Sigmoid colon (tissue), 7 donors: ENCODE data around the gene NR1H4. TPM values are rescaled to one million over a fixed set of nuclear protein-coding genes. Genes with fewer than 3 reads are reported as not detected.

ENCODE experiments used
- DNase-seq: peaks from one replicate; pipeline ENCODE4 v3.0.0-alpha.2; 2019
- H3K27ac ChIP-seq, 4 donors: fragments of 200-600 bp; sonication (generic); one replicate each; pipeline ENCODE4 v1.5.1; 2016 to 2019; ENCODE audit warnings: mild to moderate bottlenecking in 1 of 4
- H3K27me3 ChIP-seq, 3 donors: fragments of 200-600 bp; sonication (generic); one replicate each; pipeline ENCODE4 v1.5.1; 2019; ENCODE audit warnings: mild to moderate bottlenecking in 1 of 3
- H3K36me3 ChIP-seq, 4 donors: fragments of 200-600 bp; sonication (generic); one replicate each; pipeline ENCODE4 v1.5.1; 2016 to 2019
- H3K4me1 ChIP-seq, 4 donors: fragments of 200-600 bp; sonication (generic); one replicate each; pipeline ENCODE4 v1.5.1; 2017 to 2019
- H3K4me3 ChIP-seq, 4 donors: fragments of 200-600 bp; sonication (generic); one replicate each; pipeline ENCODE4 v1.5.1; 2017 to 2019; ENCODE audit warnings: mild to moderate bottlenecking in 2 of 4, moderate library complexity in 1 of 4
- H3K9me3 ChIP-seq, 4 donors: fragments of 200-600 bp in 3 of 4; sonication (generic) in 3 of 4; one replicate each; pipeline versions ENCODE4 v1.5.1 to v1.6.1; 2013 to 2019
- EP300 ChIP-seq, 4 donors: sonication (generic); formaldehyde crosslinking; IDR thresholded peaks; one replicate each; pipeline ENCODE4 v1.6.1; 2017; ENCODE audit warnings: antibody characterized with exemption in 4 of 4
- POLR2A ChIP-seq, 2 donors: fragments of 450-650 bp; IDR thresholded peaks; one replicate each; pipeline ENCODE4 v1.6.1; 2016; ENCODE audit warnings: antibody characterized with exemption in 2 of 2, mild to moderate bottlenecking in 2 of 2, moderate library complexity in 2 of 2
- POLR2AphosphoS5 ChIP-seq, 4 donors: sonication (generic); formaldehyde crosslinking; IDR thresholded peaks; one replicate each; pipeline ENCODE4 v1.6.1; 2017; ENCODE audit warnings: antibody characterized with exemption in 4 of 4
- WGBS, 2 donors: extraction: QIAGEN DNeasy Blood & Tissue Kit; methylation state at CpG; one replicate each; pipeline ENCODE4 v1.1.7; 2013; 5-methylcytosine and 5-hydroxymethylcytosine counted together
- intact Hi-C: fragments of 100-400 bp; cut with DNase I; formaldehyde crosslinking; loops from one replicate; pipeline ENCODE4 v1.15.1; 2023
- polyA plus RNA-seq, 3 donors: library from polyadenylated mRNA; stranded (reverse); fragments of 200-250 nt; gene quantifications; one replicate each; pipeline ENCODE4 v1.2.3, GENCODE V29; 2013
- total RNA-seq, 4 donors: library from RNA; depleted of rRNA; stranded (reverse); fragments of >200 nt; gene quantifications; one replicate each; pipeline ENCODE4 v1.1.0, GENCODE V29; 2016
- TF ChIP-seq, protein P1 (sequence below), 4 experiments: fragments of 450-650 bp in 3 of 4; fragments of 200-600 bp in 1 of 4; IDR thresholded peaks; one replicate each; pipeline ENCODE4 v1.5.1; 2016 to 2019; ENCODE audit warnings: antibody characterized with exemption in 4 of 4, mild to moderate bottlenecking in 3 of 4, moderate library complexity in 2 of 4
- donor health status: healthy with polysubstance abuse.
- donor health status: Bipolar disorder and iron deficiency.
- donor health status: healthy.

Gene NR1H4
- total and polyA plus RNA-seq, 7 donors = 4.5 to 43.9 (median 9.6) TPM; not detected in 4

DNA sequence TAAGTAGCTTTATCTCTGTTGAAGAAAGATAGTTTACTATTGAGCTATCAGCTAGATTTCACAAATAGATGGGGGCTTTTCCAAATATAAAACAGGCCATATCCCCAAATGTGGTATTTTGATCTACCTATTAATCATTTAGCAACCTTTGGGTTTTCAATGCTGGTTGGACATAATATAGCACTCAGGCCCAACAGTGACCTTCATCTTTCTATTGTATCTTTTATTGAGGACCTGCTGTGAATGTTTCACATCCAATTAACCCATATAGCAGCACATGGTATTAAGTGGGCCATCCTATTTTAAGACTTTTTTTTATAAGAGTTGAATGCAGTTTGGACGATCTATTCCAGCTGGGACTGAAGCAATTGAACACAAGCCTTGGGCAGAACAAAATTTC is 10.0 kb upstream of the NR1H4 start:
- 81 to 88% methylated on average over 1 of the region's 1 CpG for WGBS, 2 donors
- DNase-seq = no peak
- H3K27me3 ChIP-seq = no peaks in the 10 kb centered on the region
- peaks cover 0 to 8% (median 7%) of the 10 kb centered on the region in 4 donors for H3K4me1 ChIP-seq
- H3K27ac ChIP-seq = no peak overlapping the region
- H3K9me3 ChIP-seq = no peaks in the 10 kb centered on the region
- no peak overlapping the region for H3K4me3 ChIP-seq
- TF ChIP-seq POLR2AphosphoS5 (IDR thresholded peaks at IDR 0.05) (no peak), EP300 (IDR thresholded peaks at IDR 0.05) (no peak), POLR2A (IDR thresholded peaks at IDR 0.05) (no peak)
- TF ChIP-seq, protein P1, sequence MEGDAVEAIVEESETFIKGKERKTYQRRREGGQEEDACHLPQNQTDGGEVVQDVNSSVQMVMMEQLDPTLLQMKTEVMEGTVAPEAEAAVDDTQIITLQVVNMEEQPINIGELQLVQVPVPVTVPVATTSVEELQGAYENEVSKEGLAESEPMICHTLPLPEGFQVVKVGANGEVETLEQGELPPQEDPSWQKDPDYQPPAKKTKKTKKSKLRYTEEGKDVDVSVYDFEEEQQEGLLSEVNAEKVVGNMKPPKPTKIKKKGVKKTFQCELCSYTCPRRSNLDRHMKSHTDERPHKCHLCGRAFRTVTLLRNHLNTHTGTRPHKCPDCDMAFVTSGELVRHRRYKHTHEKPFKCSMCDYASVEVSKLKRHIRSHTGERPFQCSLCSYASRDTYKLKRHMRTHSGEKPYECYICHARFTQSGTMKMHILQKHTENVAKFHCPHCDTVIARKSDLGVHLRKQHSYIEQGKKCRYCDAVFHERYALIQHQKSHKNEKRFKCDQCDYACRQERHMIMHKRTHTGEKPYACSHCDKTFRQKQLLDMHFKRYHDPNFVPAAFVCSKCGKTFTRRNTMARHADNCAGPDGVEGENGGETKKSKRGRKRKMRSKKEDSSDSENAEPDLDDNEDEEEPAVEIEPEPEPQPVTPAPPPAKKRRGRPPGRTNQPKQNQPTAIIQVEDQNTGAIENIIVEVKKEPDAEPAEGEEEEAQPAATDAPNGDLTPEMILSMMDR (IDR thresholded peaks at IDR 0.05) = no peak
- H3K36me3 ChIP-seq = no peaks in the 10 kb centered on the region
- intact Hi-C loops = no loop called here

DNA sequence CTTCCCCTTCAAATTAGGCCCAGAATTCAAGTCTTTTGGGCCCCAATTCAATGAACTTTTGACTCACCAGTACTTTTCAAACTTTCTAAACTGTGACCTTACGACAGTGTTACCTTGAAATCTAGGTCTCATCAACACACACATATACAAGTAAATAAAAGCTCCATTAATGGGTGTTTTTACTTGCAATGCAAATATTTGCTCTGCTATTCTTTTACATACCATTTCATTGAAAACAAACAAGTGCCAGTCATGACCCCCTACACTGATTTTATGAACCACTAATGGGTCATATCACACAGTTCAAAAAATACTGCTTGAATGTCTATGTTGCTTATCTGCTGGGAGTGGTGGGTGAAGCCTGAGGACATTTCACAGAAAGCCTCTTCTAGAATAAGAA is 9.1 kb upstream of the NR1H4 start:
- H3K27me3 ChIP-seq = no peaks in the 10 kb centered on the region
- H3K4me3 ChIP-seq = no peak overlapping the region
- no peak overlapping the region for H3K27ac ChIP-seq
- DNase-seq = no peak
- TF ChIP-seq, protein P1 (IDR thresholded peaks at IDR 0.05) = no peak
- TF ChIP-seq EP300 (IDR thresholded peaks at IDR 0.05) (no peak), POLR2AphosphoS5 (IDR thresholded peaks at IDR 0.05) (no peak), POLR2A (IDR thresholded peaks at IDR 0.05) (no peak)
- H3K36me3 ChIP-seq = no peaks in the 10 kb centered on the region
- no peaks in the 10 kb centered on the region for H3K9me3 ChIP-seq
- intact Hi-C loops = no loop called here
- 95 to 96% methylated on average over 1 of the region's 1 CpG for WGBS, 2 donors
- peaks cover 0 to 8% (median 7%) of the 10 kb centered on the region in 4 donors for H3K4me1 ChIP-seq

DNA sequence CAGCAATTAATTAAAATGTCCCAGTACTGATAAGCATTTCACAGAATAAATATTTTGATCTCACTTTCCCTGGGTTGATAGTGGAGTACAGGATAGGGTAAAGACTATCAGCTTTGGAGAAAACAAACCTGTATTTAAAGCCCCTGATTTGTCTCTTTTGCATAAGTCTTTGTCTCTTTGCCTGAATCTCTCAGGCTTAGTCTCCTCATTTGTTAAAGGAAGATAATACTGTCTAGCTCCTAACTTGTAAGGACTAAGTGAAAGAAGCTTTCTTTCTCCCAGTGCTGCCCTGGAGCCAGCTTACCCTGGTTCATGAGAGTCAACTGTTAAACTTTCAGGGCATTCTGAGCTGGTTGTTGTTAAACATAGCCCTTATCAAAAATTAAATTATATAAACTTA is 5.5 kb upstream of the NR1H4 start:
- H3K9me3 ChIP-seq = no peaks in the 10 kb centered on the region
- H3K27ac ChIP-seq = no peak overlapping the region
- intact Hi-C loops = no loop called here
- DNase-seq = no peak
- TF ChIP-seq, protein P1 (IDR thresholded peaks at IDR 0.05) = no peak
- no peak for TF ChIP-seq EP300 (IDR thresholded peaks at IDR 0.05)
- H3K36me3 ChIP-seq = no peaks in the 10 kb centered on the region
- H3K27me3 ChIP-seq = no peaks in the 10 kb centered on the region
- H3K4me1 ChIP-seq = peaks cover 0 to 3% (median 1%) of the 10 kb centered on the region in 4 donors
- H3K4me3 ChIP-seq = no peak overlapping the region

DNA sequence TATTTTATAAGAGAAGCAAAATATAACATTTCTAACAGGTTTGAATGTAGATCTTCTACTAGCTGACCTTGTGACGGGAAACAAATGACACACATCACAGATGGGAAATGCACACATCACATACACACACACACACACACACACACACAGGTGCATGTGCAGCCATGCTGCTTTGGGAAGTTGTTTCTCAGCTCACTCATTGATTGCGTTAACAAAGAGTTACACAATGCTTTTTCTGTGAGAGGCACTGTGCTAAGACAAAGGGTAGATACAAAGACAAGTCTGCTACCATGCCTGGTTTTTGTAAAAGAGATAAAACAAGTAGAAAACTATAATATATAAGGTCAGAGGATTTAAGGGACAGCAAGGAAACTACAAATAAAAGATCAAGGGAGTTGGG is 1.3 kb upstream of the NR1H4 start:
- H3K9me3 ChIP-seq = no peaks in the 10 kb centered on the region
- no peak for DNase-seq
- no peak overlapping the region for H3K27ac ChIP-seq
- no peaks in the 10 kb centered on the region for H3K36me3 ChIP-seq
- no peak overlapping the region for H3K4me3 ChIP-seq
- TF ChIP-seq, protein P1 (IDR thresholded peaks at IDR 0.05) = no peak
- TF ChIP-seq POLR2AphosphoS5 (IDR thresholded peaks at IDR 0.05) = no peak
- no peak for TF ChIP-seq EP300 (IDR thresholded peaks at IDR 0.05)
- TF ChIP-seq POLR2A (IDR thresholded peaks at IDR 0.05) = no peak
- WGBS, 2 donors = 67 to 89% methylated on average over 2 of the region's 2 CpGs
- intact Hi-C loops = no loop called here
- H3K4me1 ChIP-seq = peaks cover 0 to 15% (median 5%) of the 10 kb centered on the region in 4 donors
- H3K27me3 ChIP-seq = no peaks in the 10 kb centered on the region

DNA sequence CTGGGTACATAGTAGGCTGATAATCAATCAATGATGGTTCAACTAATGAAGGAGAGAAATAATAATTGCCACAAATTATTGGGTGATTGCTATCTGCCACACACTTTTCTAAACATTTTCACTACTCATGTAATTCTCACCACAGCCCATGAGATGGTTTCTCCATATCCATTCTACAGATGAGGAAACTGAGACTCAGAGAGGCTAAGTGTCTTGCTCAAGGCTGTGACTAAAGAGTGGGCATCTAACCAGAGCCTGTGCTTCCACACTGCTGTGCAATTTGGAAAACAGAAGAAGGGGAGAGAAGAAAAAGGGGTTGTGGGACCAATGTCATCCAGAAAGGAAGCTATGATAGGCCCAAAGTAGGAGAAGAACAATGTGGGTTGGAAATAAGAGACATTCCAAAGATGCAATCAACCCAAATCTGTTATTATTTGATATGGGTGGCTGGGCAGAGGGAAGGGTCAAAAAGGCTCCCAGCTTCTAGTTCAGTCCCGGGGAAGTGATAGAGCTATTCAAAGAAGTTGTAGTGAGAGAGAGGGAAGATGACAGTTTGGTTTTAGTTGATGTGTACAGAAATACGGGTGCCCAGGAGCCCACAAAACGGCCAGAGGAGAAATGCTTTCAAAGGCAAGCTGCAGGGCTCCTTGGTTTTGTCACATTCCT is 483 bp upstream of the NR1H4 start:
- Histone ChIP-seq H3K4me3 (no peak overlapping the region), H3K4me1 (peaks cover 0 to 15% (median 5%) of the 10 kb centered on the region in 4 donors), H3K27ac (peak overlapping the region in 3 of 4 donors; percentile 6 to 61 (median 49)), H3K27me3 (no peaks in the 10 kb centered on the region), H3K36me3 (no peaks in the 10 kb centered on the region), H3K9me3 (no peaks in the 10 kb centered on the region)
- intact Hi-C loops = no loop called here
- 58 to 62% methylated on average over 3 of the region's 3 CpGs for WGBS, 2 donors
- DNase-seq = no peak
- TF ChIP-seq POLR2A (IDR thresholded peaks at IDR 0.05) (no peak), POLR2AphosphoS5 (IDR thresholded peaks at IDR 0.05) (no peak), EP300 (IDR thresholded peaks at IDR 0.05) (no peak)
- TF ChIP-seq, protein P1 (IDR thresholded peaks at IDR 0.05) = no peak
